NCI-H2196 (cell line): Measurements from ENCODE around the gene PRKG2.
A peak's percentile ranks its signal among the peaks of the same experiment; 100 is the strongest.

ENCODE experiments used
- DNase-seq: peaks from one replicate; lab custom pipeline; 2025; ENCODE audit not compliant: unreplicated experiment; lab: John Stamatoyannopoulos, UW

The PRKG2 gene

DNA sequence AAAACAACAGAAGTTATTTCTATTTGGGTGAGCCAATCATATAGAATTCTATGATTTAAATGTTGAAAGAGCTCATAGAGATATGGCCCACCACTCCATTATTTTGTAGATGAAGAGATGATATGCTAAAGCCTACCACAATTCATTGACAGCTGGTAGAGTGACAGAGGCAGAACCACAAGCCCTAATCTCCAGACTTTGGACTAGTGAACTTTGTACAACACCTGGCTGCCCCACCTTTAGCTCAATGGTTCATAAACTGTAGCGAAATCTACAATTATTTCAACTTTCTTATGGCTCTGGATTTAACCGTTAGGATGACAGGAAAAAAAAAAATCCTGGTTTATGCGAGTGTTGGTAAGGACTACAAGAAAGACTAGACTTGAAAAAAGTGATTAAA lies 50.9 kb downstream of the PRKG2 start:
- no peak for DNase-seq

DNA sequence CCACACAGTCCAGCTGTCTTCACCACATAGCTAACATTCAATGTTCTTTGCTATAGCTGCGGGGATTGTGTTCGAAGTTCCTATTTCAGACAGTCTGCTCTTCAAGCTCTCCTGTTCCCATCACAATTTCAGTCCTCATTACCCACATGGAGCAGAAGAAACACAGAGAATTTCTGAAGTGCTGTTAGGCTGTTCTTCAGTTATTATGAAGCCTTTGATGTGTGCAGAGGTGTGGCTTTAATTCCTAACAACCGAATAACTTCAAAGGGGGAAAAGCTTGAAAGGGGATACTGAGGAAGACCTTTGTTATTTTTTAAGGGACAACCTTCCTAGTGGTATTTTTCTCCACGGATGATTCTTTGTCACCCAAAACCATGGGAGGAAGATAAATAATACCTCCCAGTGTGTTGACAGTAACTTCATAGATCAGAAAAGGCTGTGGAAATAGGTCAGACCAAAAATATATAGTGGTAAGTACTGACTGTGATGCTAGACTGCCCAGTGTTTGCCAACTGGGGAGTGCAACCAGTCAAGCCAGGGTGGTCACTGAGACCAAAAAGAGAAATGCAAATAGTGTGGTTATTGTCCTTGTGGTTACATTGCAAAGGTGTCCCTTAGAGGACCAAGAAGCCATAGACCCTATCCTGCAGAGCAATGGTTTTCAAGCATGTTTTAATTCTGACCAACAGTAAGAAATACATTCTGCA lies 52.1 kb downstream of the PRKG2 start:
- DNase-seq: no peak

DNA sequence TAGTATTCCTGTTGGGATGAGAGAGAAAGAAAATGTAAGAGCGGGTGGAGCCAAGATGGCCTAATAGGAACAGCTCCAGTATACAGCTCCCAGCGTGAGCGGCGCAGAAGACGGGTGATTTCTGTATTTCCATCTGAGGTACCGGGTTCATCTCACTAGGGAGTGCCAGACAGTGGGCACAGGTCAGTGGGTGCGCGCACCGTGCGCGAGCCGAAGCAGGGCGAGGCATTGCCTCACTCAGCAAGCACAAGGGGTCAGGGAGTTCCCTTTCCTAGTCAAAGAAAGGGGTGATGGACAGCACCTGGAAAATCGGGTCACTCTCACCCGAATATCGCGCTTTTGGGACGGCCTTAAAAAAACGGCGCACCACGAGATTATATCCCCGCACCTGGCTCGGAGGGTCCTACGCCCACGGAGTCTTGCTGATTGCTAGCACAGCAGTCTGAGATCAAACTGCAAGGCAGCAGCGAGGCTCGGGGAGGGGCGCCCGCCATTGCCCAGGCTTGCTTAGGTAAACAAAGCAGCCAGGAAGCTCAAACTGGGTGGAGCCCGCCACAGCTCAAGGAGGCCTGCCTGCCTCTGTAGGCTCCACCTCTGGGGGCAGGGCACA lies 61.2 kb downstream of the PRKG2 start:
- peak; percentile 0 for DNase-seq

DNA sequence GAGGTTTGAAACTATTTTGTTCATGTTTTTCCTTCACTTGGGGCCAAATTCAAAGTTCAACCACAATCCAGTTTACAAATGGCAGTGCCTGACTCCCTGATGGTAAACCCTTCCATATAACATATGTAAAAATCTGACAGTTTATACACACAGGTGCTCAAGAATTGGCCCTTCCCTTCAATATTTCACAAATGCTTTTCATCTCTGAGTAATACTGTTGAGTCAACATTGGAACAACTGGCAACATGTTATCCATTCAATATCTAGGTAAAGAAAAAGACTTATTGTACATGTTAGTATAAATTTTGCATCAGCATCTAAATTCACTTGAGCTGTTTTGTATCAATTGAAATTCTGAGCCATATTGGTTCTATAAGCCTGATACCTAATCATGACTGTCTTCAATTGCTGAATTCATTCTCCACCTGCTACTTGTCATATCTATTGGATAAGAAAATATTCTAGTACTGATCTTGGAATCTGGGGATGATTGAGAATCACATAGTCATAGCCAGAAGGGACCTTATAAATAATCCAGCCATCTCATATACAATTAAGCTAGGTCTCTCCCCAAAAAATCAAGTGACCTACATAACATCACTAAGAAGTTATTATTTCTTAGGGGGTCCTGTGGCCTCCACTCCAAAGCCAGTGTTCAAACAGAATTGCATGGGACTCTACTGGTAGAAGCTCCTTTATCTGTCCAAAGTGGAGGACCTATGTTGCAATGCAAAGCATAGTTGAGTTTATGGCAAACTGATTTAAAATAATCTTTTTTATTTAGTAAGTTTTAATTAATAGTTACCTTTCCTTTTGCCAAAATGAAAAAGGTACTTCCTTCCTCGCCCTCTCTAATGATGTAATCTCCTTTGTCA lies 61.9 kb downstream of the PRKG2 start:
- no peak for DNase-seq

- DNase-seq: no peak
Observed at GRCh38 chr4:81149976-81150375, 65.0 kb downstream of the PRKG2 start.

DNA sequence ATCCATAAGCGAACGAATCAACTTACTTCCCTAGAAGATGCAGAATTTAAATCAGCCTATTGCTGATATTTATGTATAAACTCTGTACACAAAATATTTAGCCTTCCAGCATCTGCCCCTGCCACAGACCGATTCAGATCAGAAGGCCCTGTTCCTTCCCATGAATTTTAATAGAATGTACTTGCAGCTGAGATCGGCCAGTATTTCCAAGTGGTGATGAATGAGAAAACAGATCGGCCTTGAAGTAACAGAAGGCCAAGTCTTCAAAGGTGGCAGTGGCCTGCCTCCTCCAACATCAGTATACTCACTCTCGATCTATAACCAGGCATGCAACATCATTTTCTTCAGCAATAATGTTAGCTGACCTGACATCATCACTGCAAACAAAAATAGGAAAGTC lies 66.4 kb downstream of the PRKG2 start:
- no peak for DNase-seq

GRCh38 chr4:81146466-81146865 lies 68.6 kb downstream of the PRKG2 start:
- DNase-seq: no peak

- DNase-seq: no peak
Observed at GRCh38 chr4:81143183-81143582, 71.8 kb downstream of the PRKG2 start.

DNA sequence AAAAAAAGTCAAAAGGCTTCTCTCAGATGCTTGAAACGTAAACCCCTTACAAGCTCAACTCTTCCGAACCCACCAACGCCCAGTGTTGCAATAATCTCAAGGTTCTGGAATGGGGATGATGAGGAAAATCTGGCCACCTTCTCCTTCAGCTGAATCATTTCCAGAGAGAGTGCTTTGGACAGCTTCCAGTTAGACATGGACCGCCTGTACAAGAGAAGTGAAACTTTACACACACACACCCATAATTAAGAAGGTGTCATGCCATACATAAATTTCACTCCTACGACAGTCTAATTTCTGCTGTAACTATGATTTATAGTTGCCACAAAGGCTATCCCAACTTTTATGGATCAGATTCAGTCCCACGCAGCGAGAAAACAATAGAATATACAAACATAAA lies 72.3 kb downstream of the PRKG2 start:
- no peak for DNase-seq

DNA sequence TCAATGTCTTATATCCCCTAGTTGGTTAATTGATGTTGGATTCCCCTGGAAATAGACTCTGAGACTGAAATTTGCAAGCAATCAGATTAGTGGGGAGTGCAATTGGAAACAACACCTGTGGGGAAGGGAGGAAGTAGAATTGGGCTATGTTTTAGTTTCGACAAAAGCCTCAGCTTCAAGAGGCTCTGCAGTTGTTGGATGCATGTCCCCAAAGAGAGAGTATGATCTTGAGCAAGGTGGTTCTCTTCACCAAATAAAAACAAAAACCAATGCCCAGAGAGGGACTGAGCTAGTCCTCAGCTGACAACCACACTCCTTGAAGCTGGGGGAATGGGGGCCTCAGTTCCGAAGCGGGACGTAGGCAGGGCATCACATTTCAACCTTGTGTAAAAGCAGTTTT lies 77.1 kb downstream of the PRKG2 start:
- DNase-seq: no peak

DNA sequence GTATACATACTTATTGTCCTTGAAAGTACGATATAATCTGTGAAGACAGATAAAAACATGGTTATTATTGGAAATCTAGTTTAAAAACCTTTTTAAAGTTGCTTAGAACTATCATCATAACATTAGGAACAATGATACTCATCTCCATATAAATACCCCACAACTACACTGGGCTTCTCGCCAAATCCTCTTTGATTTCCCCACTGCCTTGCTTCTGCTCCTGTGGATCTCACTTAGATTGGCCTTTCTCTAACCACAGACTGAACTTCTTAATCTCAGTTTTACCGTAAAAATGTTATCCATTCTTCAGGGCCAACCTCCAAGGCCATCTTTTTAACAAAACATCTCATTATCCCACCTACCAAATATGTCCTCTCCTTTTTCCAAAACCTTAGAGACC lies 77.6 kb downstream of the PRKG2 start:
- no peak for DNase-seq

GRCh38 chr4:81136161-81136905 lies 78.7 kb downstream of the PRKG2 start:
- DNase-seq: no peak

DNA sequence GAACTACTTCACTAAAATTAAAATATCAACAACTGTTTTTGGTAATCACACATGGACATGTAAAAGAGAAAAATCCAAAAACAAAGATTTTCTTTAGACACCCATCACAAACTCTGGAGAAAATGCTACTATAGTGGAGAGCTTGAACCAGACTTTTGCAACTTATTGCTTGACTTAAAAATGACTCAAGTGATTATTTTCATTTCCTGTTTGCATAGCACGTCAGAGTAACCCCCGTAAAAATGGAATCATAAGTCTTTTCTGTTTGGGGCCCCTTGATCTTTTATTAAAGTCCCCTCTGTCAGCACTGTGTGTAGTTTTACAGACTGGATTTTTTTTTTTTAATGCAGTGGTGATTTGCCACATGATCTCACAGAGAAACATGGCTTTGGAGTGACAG lies 79.5 kb downstream of the PRKG2 start:
- DNase-seq: no peak

GRCh38 chr4:81131563-81131962 lies 83.5 kb downstream of the PRKG2 start:
- no peak for DNase-seq

DNA sequence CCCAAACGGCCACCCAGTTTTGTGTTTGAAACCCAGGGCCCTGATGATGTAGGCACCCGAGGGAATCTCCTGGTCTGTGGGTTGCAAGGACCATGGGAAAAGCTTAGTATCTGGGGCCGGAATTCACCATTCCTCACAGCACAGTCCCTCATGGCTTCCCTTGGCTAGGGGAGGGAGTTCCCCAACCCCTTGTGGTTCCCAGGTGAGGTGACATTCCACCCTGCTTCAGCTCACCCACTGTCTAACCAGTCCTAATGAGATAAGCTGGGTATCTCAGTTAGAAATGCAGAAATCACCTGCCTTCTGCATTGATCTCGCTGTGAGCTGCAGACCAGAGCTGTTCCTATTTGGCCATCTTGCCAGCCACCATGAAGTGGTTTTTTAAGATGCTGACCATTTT lies 84.0 kb downstream of the PRKG2 start:
- DNase-seq: no peak

- no peak for DNase-seq
Observed at GRCh38 chr4:81130569-81130968, 84.5 kb downstream of the PRKG2 start.

GRCh38 chr4:81120055-81120454 lies 95.0 kb downstream of the PRKG2 start:
- DNase-seq: no peak

- no peak for DNase-seq
Observed at GRCh38 chr4:81118086-81118485, 96.9 kb downstream of the PRKG2 start.

DNA sequence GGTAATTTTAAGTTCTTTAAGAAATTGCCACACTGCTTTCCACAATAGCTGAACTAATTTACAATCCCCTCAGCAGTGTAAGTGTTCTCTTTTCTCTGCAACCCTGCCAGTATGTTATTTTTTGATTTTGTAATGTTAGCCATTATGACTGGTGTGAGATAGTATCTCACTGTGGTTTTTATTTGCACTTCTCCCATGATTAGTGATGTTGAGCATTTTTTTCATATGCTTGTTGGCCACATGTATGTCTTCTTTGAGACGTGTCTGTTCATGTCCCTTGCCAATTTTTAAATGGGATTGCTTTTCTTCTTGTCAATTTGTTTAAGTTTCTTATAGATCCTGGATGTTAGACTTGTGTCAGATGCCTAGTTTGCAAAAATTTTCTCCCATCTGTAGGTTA lies 98.5 kb downstream of the PRKG2 start:
- no peak for DNase-seq

- no peak for DNase-seq
Observed at GRCh38 chr4:81113024-81113423, 102.0 kb downstream of the PRKG2 start.

GRCh38 chr4:81109356-81109755 lies 105.7 kb downstream of the PRKG2 start:
- no peak for DNase-seq
